ENCODE measurements around the gene RCSD1.

GRCh38 chr1:167640051-167640450 is 10.0 kb downstream of the RCSD1 start:
- TF ChIP-seq CTCF (conservative IDR thresholded peaks at IDR 0.05; ENCODE audit: low read depth, low read length) (no peak), POLR2A (IDR thresholded peaks at IDR 0.05; ENCODE audit: low read depth, low read length) (no peak), MAZ (IDR thresholded peaks at IDR 0.05; ENCODE audit: borderline replicate concordance, low read depth, low read length) (no peak), RCOR1 (IDR thresholded peaks at IDR 0.05; ENCODE audit: insufficient replicate concordance, low read length) (no peak), CEBPB (IDR thresholded peaks at IDR 0.05; ENCODE audit: low read depth, low read length) (no peak), SMC3 (IDR thresholded peaks at IDR 0.05; ENCODE audit: low read depth, low read length) (no peak), RFX5 (IDR thresholded peaks at IDR 0.05; ENCODE audit: low read depth, low read length) (no peak), MAFK (IDR thresholded peaks at IDR 0.05; ENCODE audit: low read depth, low read length) (no peak), MXI1 (IDR thresholded peaks at IDR 0.05; ENCODE audit: borderline replicate concordance, low read depth, low read length) (no peak), BHLHE40 (IDR thresholded peaks at IDR 0.05; ENCODE audit: low read depth, low read length) (no peak), RAD21 (IDR thresholded peaks at IDR 0.05; ENCODE audit: low read length) (no peak), CHD1 (IDR thresholded peaks at IDR 0.05; ENCODE audit: low read depth, low read length) (no peak), USF2 (IDR thresholded peaks at IDR 0.05; ENCODE audit: low read depth, low read length) (no peak)

Data from IMR-90 (cell line).